Measurements from ENCODE around the gene PIAS2.

DNA sequence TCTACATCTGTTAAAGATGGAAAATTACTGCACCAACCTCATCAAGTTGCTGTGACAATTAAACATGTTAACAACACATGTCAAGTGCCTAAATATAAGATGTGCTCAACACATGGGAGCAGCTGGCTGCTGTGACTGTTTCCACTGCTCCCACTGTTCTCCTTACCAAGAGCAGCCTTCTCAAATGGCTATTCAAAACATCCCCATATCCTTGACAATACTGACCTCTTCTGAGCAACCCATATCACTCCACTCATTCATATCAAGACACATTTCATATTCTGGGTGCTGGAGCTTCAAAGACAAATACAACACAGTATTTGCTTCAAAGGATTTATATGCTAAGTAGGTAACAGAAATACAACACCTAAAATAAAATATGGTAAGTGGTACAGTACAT lies 60.3 kb downstream of the PIAS2 start:
- TF ChIP-seq CTCF (IDR thresholded peaks at IDR 0.05; ENCODE audit: low read depth, low read length) (no peak), EZH2phosphoT487 (IDR thresholded peaks at IDR 0.05; ENCODE audit: low read depth) (no peak)
